ENCODE data around the gene RTN4R. TPM values are rescaled to one million over a fixed set of nuclear protein-coding genes. Genes with fewer than 3 reads are reported as not detected.
"Not testable (repeated sequence)": the region's sequence is repeated elsewhere in the genome, so short reads cannot be mapped to it uniquely, and the experiment has no call there.

RTN4R gene
- polyA plus RNA-seq, 2 donors = 1.9 to 2.5 TPM

GRCh38 chr22:20264614-20265452, 3.3 kb downstream of the RTN4R start:
- Histone ChIP-seq H3K9me3 (ENCODE audit: control insufficient read depth in 2 of 2, insufficient read depth in 1 of 2, low read depth in 1 of 2, low read length in 1 of 2) (no peaks in the 10 kb centered on the region), H3K27me3 (ENCODE audit: control insufficient read depth in 1 of 2, insufficient read depth in 2 of 2, low read length in 2 of 2) (peaks cover 0 to 4% of the 10 kb centered on the region in 2 donors), H3K4me1 (ENCODE audit: control insufficient read depth in 2 of 2, insufficient read depth in 2 of 2, low read length in 1 of 2) (peaks cover 3 to 6% of the 10 kb centered on the region in 2 donors), H3K27ac (ENCODE audit: low read depth in 2 of 2, low read length in 1 of 2) (no peak overlapping the region), H3K4me3 (ENCODE audit: low read depth in 1 of 2, low read length in 2 of 2) (no peak overlapping the region), H3K36me3 (ENCODE audit: control insufficient read depth in 2 of 2, insufficient read depth in 2 of 2, low read length in 1 of 2) (no peaks in the 10 kb centered on the region)
- 63 to 78% methylated on average over 17 to 21 of the region's 21 CpGs for WGBS, 2 donors

DNA sequence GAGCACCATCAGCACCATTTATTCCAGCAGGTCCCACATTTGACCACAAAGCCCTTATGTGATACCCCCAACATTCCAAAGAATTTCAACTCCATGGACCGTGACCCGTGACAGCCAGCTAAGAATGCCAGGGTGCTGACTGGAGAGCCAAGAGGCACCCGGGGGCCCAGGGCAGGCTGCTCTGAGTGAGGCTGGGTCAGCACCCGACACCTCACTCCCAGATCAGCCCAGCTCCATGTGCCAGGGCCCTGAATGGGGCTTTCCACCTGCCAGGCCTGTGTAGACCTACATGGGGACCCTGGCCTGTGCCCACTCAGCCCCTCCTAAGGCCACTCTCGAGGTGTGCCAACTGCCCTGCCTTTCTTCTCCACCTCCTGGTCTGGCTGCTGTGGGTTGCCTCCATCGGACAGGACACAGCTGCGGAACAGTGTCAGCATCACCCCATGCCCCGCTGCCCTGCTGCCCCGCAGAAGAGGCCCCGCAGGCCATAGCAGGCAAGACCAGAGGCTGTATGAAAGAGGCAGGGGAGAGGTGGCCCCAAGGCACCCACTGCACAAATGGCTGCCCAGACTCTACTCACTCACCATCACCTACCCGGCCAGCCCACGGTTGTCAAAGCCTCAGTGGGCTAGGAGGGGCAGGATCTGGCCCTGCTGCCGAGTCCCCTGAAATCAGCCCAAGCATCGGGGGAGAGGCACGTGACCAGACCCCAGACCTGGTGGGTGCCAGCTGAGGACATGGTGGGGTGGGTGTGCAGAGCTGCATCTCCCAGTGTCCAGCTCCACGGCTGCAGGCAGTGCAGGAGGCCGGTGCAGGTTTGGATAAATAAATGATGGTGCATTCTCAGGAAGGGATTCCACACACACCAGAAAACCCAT, 4.5 kb downstream of the RTN4R start:
- H3K9me3 ChIP-seq (ENCODE audit: control insufficient read depth in 2 of 2, insufficient read depth in 1 of 2, low read depth in 1 of 2, low read length in 1 of 2); H3K4me3 ChIP-seq (ENCODE audit: low read depth in 1 of 2, low read length in 2 of 2); H3K4me1 ChIP-seq (ENCODE audit: control insufficient read depth in 2 of 2, insufficient read depth in 2 of 2, low read length in 1 of 2); H3K27me3 ChIP-seq (ENCODE audit: control insufficient read depth in 1 of 2, insufficient read depth in 2 of 2, low read length in 2 of 2); H3K36me3 ChIP-seq (ENCODE audit: control insufficient read depth in 2 of 2, insufficient read depth in 2 of 2, low read length in 1 of 2); H3K27ac ChIP-seq (ENCODE audit: low read depth in 2 of 2, low read length in 1 of 2): not testable (repeated sequence)
- 84 to 90% methylated on average over 15 to 17 of the region's 17 CpGs for WGBS, 2 donors

GRCh38 chr22:20262582-20263147, 5.5 kb downstream of the RTN4R start:
- Histone ChIP-seq H3K4me1 (ENCODE audit: control insufficient read depth in 2 of 2, insufficient read depth in 2 of 2, low read length in 1 of 2) (peaks cover 3 to 6% of the 10 kb centered on the region in 2 donors), H3K36me3 (ENCODE audit: control insufficient read depth in 2 of 2, insufficient read depth in 2 of 2, low read length in 1 of 2) (no peaks in the 10 kb centered on the region), H3K4me3 (ENCODE audit: low read depth in 1 of 2, low read length in 2 of 2) (no peak overlapping the region), H3K9me3 (ENCODE audit: control insufficient read depth in 2 of 2, insufficient read depth in 1 of 2, low read depth in 1 of 2, low read length in 1 of 2) (no peaks in the 10 kb centered on the region), H3K27me3 (ENCODE audit: control insufficient read depth in 1 of 2, insufficient read depth in 2 of 2, low read length in 2 of 2) (peaks cover 0 to 2% of the 10 kb centered on the region in 2 donors), H3K27ac (ENCODE audit: low read depth in 2 of 2, low read length in 1 of 2) (no peak overlapping the region)
- 72 to 83% methylated on average over 7 of the region's 7 CpGs for WGBS, 2 donors

GRCh38 chr22:20261848-20262581, 6.1 kb downstream of the RTN4R start:
- Histone ChIP-seq H3K4me3 (ENCODE audit: low read depth in 1 of 2, low read length in 2 of 2) (no peak overlapping the region), H3K27ac (ENCODE audit: low read depth in 2 of 2, low read length in 1 of 2) (no peak overlapping the region), H3K9me3 (ENCODE audit: control insufficient read depth in 2 of 2, insufficient read depth in 1 of 2, low read depth in 1 of 2, low read length in 1 of 2) (no peaks in the 10 kb centered on the region), H3K36me3 (ENCODE audit: control insufficient read depth in 2 of 2, insufficient read depth in 2 of 2, low read length in 1 of 2) (no peaks in the 10 kb centered on the region), H3K4me1 (ENCODE audit: control insufficient read depth in 2 of 2, insufficient read depth in 2 of 2, low read length in 1 of 2) (peaks cover 3% of the 10 kb centered on the region in 2 donors), H3K27me3 (ENCODE audit: control insufficient read depth in 1 of 2, insufficient read depth in 2 of 2, low read length in 2 of 2) (no peaks in the 10 kb centered on the region)
- 88 to 91% methylated on average over 14 of the region's 14 CpGs for WGBS, 2 donors

DNA sequence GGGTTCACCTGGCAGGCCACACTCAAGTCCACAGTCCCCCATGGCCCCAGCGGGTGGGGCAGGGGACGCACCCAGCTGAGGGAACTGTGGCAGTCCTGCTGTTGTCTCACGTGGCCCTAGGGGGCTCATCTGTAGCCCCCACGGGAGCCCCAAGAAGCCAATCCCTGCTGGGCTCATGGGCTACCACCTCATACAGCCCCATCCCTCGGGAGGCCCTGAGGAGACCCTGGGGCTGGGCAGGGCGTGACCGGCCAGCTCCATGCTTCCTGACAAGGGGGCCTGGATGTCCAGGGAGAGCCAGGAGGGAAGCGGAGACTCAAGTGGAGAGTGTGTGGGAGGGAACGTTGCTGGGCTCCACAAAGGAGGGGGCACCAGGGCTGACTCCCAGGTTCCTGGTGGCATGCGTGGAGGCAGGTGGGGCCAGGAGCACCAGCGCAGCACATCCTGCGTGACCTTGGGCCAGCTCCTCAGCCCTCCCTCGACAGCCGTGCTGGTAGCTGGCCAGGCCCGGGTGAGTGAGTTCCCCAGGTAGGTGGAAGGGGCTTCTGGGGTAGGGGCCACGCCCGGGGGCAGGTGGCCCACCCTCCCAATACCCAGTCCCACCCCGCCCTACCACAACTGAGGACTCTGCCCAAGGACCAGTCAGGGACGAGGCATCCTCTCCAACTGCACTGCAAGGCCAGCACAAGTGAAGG, 7.9 kb downstream of the RTN4R start:
- Histone ChIP-seq H3K9me3 (ENCODE audit: control insufficient read depth in 2 of 2, insufficient read depth in 1 of 2, low read depth in 1 of 2, low read length in 1 of 2) (no peaks in the 10 kb centered on the region), H3K4me1 (ENCODE audit: control insufficient read depth in 2 of 2, insufficient read depth in 2 of 2, low read length in 1 of 2) (peaks cover 0 to 3% of the 10 kb centered on the region in 2 donors), H3K27me3 (ENCODE audit: control insufficient read depth in 1 of 2, insufficient read depth in 2 of 2, low read length in 2 of 2) (no peaks in the 10 kb centered on the region), H3K4me3 (ENCODE audit: low read depth in 1 of 2, low read length in 2 of 2) (no peak overlapping the region), H3K36me3 (ENCODE audit: control insufficient read depth in 2 of 2, insufficient read depth in 2 of 2, low read length in 1 of 2) (no peaks in the 10 kb centered on the region), H3K27ac (ENCODE audit: low read depth in 2 of 2, low read length in 1 of 2) (no peak overlapping the region)
- 84 to 88% methylated on average over 18 to 19 of the region's 19 CpGs for WGBS, 2 donors

DNA sequence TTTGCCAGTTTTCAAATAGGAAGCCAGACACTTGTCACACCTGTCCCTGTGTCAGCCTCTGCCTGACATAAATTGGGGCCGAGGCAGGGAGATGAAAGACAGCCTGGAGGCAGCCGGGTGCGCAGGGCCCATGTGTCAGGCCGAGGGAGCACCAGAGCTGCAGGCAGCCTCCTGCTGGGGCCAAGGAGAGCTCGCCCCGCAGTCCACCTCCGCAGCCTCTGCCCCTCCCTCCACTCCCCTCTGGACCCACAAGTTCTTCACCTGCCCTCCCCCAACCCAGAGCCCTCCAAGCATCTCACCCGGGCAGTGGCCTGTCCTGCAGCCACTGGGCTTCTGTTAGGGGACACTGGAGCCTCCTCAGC, 8.8 kb downstream of the RTN4R start:
- Histone ChIP-seq H3K27ac (ENCODE audit: low read depth in 2 of 2, low read length in 1 of 2) (no peak overlapping the region), H3K4me1 (ENCODE audit: control insufficient read depth in 2 of 2, insufficient read depth in 2 of 2, low read length in 1 of 2) (peaks cover 0 to 3% of the 10 kb centered on the region in 2 donors), H3K36me3 (ENCODE audit: control insufficient read depth in 2 of 2, insufficient read depth in 2 of 2, low read length in 1 of 2) (no peaks in the 10 kb centered on the region), H3K4me3 (ENCODE audit: low read depth in 1 of 2, low read length in 2 of 2) (no peak overlapping the region), H3K9me3 (ENCODE audit: control insufficient read depth in 2 of 2, insufficient read depth in 1 of 2, low read depth in 1 of 2, low read length in 1 of 2) (no peaks in the 10 kb centered on the region), H3K27me3 (ENCODE audit: control insufficient read depth in 1 of 2, insufficient read depth in 2 of 2, low read length in 2 of 2) (no peaks in the 10 kb centered on the region)
- WGBS, 2 donors = 86 to 94% methylated on average over 8 of the region's 8 CpGs

DNA sequence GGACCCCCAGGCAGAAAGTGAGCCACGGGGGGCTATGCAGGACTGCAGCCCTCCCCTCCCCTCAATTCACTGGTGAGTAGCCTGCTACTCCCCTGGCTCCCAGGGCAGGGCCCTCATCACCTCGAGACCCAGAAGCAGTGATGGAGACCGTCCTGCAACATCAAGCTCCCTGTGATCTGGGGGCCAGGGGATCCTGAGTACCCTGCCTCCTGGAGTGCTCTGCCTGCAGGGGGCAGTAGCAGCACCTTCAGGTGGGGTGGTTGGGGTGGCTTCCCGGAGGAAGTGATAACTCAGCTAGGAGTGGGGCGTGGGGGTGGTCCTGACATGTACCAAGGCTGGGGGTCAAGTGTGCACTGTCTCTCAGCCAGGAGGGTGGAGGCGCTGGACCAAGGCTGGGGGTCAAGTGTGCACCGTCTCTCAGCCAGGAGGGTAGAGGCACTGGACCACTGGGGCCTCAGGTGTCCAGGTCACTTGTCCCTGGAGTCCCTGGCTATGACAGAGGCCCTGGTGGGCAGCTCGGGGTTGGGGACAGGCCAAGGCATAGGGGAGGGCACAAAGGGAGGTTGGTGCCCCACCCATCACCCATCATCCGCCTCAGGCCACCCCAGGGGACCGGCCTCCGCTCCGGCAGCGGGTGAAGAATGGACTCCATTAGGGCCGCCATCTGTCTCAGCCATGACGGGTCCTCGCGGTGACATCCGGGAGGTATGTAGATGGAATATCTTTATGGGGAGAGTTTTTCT, 9.4 kb downstream of the RTN4R start:
- Histone ChIP-seq H3K27me3 (ENCODE audit: control insufficient read depth in 1 of 2, insufficient read depth in 2 of 2, low read length in 2 of 2) (no peaks in the 10 kb centered on the region), H3K27ac (ENCODE audit: low read depth in 2 of 2, low read length in 1 of 2) (no peak overlapping the region), H3K9me3 (ENCODE audit: control insufficient read depth in 2 of 2, insufficient read depth in 1 of 2, low read depth in 1 of 2, low read length in 1 of 2) (no peaks in the 10 kb centered on the region), H3K4me1 (ENCODE audit: control insufficient read depth in 2 of 2, insufficient read depth in 2 of 2, low read length in 1 of 2) (peaks cover 0 to 3% of the 10 kb centered on the region in 2 donors), H3K4me3 (ENCODE audit: low read depth in 1 of 2, low read length in 2 of 2) (no peak overlapping the region), H3K36me3 (ENCODE audit: control insufficient read depth in 2 of 2, insufficient read depth in 2 of 2, low read length in 1 of 2) (no peaks in the 10 kb centered on the region)
- 93 to 95% methylated on average over 18 of the region's 18 CpGs for WGBS, 2 donors

DNA sequence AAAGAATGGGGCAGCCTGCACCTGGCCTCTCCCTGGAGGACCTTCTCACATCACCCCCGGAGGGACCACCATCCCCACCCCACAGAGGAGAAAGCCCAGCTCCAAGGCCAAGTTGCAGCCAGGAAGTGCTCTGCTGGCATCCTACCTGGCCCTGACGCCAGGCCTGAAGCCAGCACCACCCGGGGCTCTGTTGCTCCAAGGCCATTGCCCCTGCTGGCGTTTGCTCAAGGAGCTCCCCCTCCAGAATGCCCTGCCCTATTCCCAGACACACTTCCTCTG, 10.2 kb downstream of the RTN4R start:
- WGBS, 2 donors = 71 to 75% methylated on average over 4 of the region's 4 CpGs
- Histone ChIP-seq H3K36me3 (ENCODE audit: control insufficient read depth in 2 of 2, insufficient read depth in 2 of 2, low read length in 1 of 2) (no peaks in the 10 kb centered on the region), H3K4me3 (ENCODE audit: low read depth in 1 of 2, low read length in 2 of 2) (no peak overlapping the region), H3K27me3 (ENCODE audit: control insufficient read depth in 1 of 2, insufficient read depth in 2 of 2, low read length in 2 of 2) (no peaks in the 10 kb centered on the region), H3K9me3 (ENCODE audit: control insufficient read depth in 2 of 2, insufficient read depth in 1 of 2, low read depth in 1 of 2, low read length in 1 of 2) (no peaks in the 10 kb centered on the region), H3K4me1 (ENCODE audit: control insufficient read depth in 2 of 2, insufficient read depth in 2 of 2, low read length in 1 of 2) (peaks cover 0 to 3% of the 10 kb centered on the region in 2 donors), H3K27ac (ENCODE audit: low read depth in 2 of 2, low read length in 1 of 2) (no peak overlapping the region)

Data from esophagus (tissue), 2 donors.